Measurements from ENCODE around the gene BRK1.
A peak's percentile ranks its signal among the peaks of the same experiment; 100 is the strongest.
"Not testable (repeated sequence)": the region's sequence is repeated elsewhere in the genome, so short reads cannot be mapped to it uniquely, and the experiment has no call there.

BRK1 gene

GRCh38 chr3:10142707-10143560, 27.5 kb downstream of the BRK1 start:
- DNase-seq (ENCODE audit: low read depth) = no peak

- no peak for DNase-seq (ENCODE audit: low read depth)
These were observed 30.2 kb downstream of the BRK1 start for GRCh38 chr3:10145685-10146084.

- DNase-seq (ENCODE audit: low read depth) = no peak
These were observed 33.8 kb downstream of the BRK1 start for GRCh38 chr3:10149226-10149625.

GRCh38 chr3:10150987-10151386, 35.5 kb downstream of the BRK1 start:
- no peak for DNase-seq (ENCODE audit: low read depth)

- no peak for DNase-seq (ENCODE audit: low read depth)
These were observed 39.1 kb downstream of the BRK1 start for GRCh38 chr3:10154335-10155122.

- DNase-seq (ENCODE audit: low read depth) = no peak
These were observed 39.6 kb downstream of the BRK1 start for GRCh38 chr3:10155123-10155472.

- DNase-seq (ENCODE audit: low read depth) = no peak
These were observed 40.2 kb downstream of the BRK1 start for GRCh38 chr3:10155658-10156057.

- DNase-seq (ENCODE audit: low read depth) = no peak
These were observed 41.6 kb downstream of the BRK1 start for GRCh38 chr3:10157031-10157430.

GRCh38 chr3:10158555-10158954, 43.1 kb downstream of the BRK1 start:
- DNase-seq (ENCODE audit: low read depth) = not testable (repeated sequence)

GRCh38 chr3:10160346-10160745, 44.9 kb downstream of the BRK1 start:
- DNase-seq (ENCODE audit: low read depth) = no peak

GRCh38 chr3:10160925-10161324, 45.5 kb downstream of the BRK1 start:
- DNase-seq (ENCODE audit: low read depth) = no peak

GRCh38 chr3:10162185-10162584, 46.7 kb downstream of the BRK1 start:
- no peak for DNase-seq (ENCODE audit: low read depth)

GRCh38 chr3:10164201-10164545, 48.7 kb downstream of the BRK1 start:
- DNase-seq (ENCODE audit: low read depth) = not testable (repeated sequence)

- DNase-seq (ENCODE audit: low read depth) = peak; percentile 28
These were observed 49.3 kb downstream of the BRK1 start, which contains the start of gene IRAK2 for GRCh38 chr3:10164546-10165393. Gene IRAK2 (plus strand): TSS chr3:10164919. CDS start chr3:10164955, 36 bp downstream.

GRCh38 chr3:10166213-10166604, 50.7 kb downstream of the BRK1 start:
- no peak for DNase-seq (ENCODE audit: low read depth)

GRCh38 chr3:10169000-10169496, 53.6 kb downstream of the BRK1 start:
- no peak for DNase-seq (ENCODE audit: low read depth)

- no peak for DNase-seq (ENCODE audit: low read depth)
These were observed 55.5 kb downstream of the BRK1 start for GRCh38 chr3:10170915-10171478.

GRCh38 chr3:10173095-10173925, 57.8 kb downstream of the BRK1 start:
- DNase-seq (ENCODE audit: low read depth) = no peak

GRCh38 chr3:10173926-10174435, 58.5 kb downstream of the BRK1 start:
- no peak for DNase-seq (ENCODE audit: low read depth)

- DNase-seq (ENCODE audit: low read depth) = not testable (repeated sequence)
These were observed 59.9 kb downstream of the BRK1 start for GRCh38 chr3:10175334-10175733.

- DNase-seq (ENCODE audit: low read depth) = not testable (repeated sequence)
These were observed 60.7 kb downstream of the BRK1 start for GRCh38 chr3:10176150-10176549.
